Common myeloid progenitor, CD34-positive (primary cell): ENCODE results near the gene SIK2.
"Not testable (repeated sequence)": the region's sequence is repeated elsewhere in the genome, so short reads cannot be mapped to it uniquely, and the experiment has no call there.

ENCODE experiments used
- CTCF ChIA-PET: fragments of 350-600 bp; sonication (Branson Sonifier 250); formaldehyde crosslinking; loops from one replicate; lab custom pipeline; 2021; ENCODE audit warnings: antibody characterized with exemption; lab: Charles Lee
- POLR2A ChIA-PET: fragments of 350-600 bp; sonication (Branson Sonifier 250); formaldehyde crosslinking; loops from one replicate; lab custom pipeline; 2021; ENCODE audit warnings: antibody characterized with exemption; lab: Charles Lee
- DNase-seq, 3 donors: peaks; one replicate each; pipeline versions ENCODE4 v3.0.0 to v3.0.0-alpha.2; 2013
- H3K27ac ChIP-seq, 2 experiments: 1 replicate in 1 of 2; 2 replicates in 1 of 2; pipeline ENCODE4 v1.7.0; 2013; ENCODE audit warnings: inconsistent platforms in 2 of 2, low read length in 2 of 2, mild to moderate bottlenecking in 2 of 2, low read depth in 1 of 2, moderate library complexity in 1 of 2; ENCODE audit not compliant: severe bottlenecking in 2 of 2, insufficient read depth in 1 of 2, poor library complexity in 1 of 2
- H3K27me3 ChIP-seq, 5 experiments: replicated peaks in 2 of 5; 1 replicate in 3 of 5; 2 replicates in 2 of 5; pipeline versions ENCODE4 v1.6.1 to v1.7.0; 2013; ENCODE audit warnings: low read length in 4 of 5, mild to moderate bottlenecking in 2 of 5, moderate library complexity in 2 of 5, inconsistent platforms in 1 of 5; ENCODE audit not compliant: insufficient read depth in 5 of 5, control insufficient read depth in 4 of 5
- H3K36me3 ChIP-seq, 4 experiments: 1 replicate in 2 of 4; 2 replicates in 2 of 4; pipeline versions ENCODE4 v1.6.1 to v1.7.0; 2013; ENCODE audit warnings: low read length in 3 of 4, control low read depth in 1 of 4, mild to moderate bottlenecking in 1 of 4; ENCODE audit not compliant: control insufficient read depth in 4 of 4, insufficient read depth in 4 of 4
- H3K4me1 ChIP-seq, 4 experiments: 1 replicate in 3 of 4; 2 replicates in 1 of 4; pipeline versions ENCODE4 v1.6.1 to v1.7.1; 2013; ENCODE audit warnings: low read length in 3 of 4, mild to moderate bottlenecking in 3 of 4, control low read depth in 1 of 4, inconsistent platforms in 1 of 4, moderate library complexity in 1 of 4; ENCODE audit not compliant: control insufficient read depth in 4 of 4, insufficient read depth in 4 of 4; ENCODE audit errors: control extremely low read depth in 1 of 4
- H3K4me3 ChIP-seq, 7 experiments: 1 replicate in 4 of 7; 2 replicates in 3 of 7; pipeline versions ENCODE4 v1.5.1 to v1.7.0; 2013; ENCODE audit warnings: mild to moderate bottlenecking in 7 of 7, low read length in 6 of 7, moderate library complexity in 6 of 7, inconsistent platforms in 2 of 7, low read depth in 2 of 7, control low read depth in 1 of 7; ENCODE audit not compliant: insufficient read depth in 4 of 7, control insufficient read depth in 1 of 7; ENCODE audit errors: extremely low read depth in 1 of 7
- H3K9me3 ChIP-seq, 5 experiments: 1 replicate in 4 of 5; 2 replicates in 1 of 5; pipeline versions ENCODE4 v1.6.1 to v1.7.1; 2013; ENCODE audit warnings: low read length in 4 of 5, mild to moderate bottlenecking in 2 of 5, inconsistent platforms in 1 of 5, low read depth in 1 of 5, moderate library complexity in 1 of 5; ENCODE audit not compliant: control insufficient read depth in 4 of 5, insufficient read depth in 2 of 5; ENCODE audit errors: control extremely low read depth in 1 of 5
- WGBS: methylation state at CpG from one replicate; pipeline ENCODE4 v1.1.5; 2013; ENCODE audit not compliant: insufficient coverage; 5-methylcytosine and 5-hydroxymethylcytosine counted together

SIK2 gene

DNA sequence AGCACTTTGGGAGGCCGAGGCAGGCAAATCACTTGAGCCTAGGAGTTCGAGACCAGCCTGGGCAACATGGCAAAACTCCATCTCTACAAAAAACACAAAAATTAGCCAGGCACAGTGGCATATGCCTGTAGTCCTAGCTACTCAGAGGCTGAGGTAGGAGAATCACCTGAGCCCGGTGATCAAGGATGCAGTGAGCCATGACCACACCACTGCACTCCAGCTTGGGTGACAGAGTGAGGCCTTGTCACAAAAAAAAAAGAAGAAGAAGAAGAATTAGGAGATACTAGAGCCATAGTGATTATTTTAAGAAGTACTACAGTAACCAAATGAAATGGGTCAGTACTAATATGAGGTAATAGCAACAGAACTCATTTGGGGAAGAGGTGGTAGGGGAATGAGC lies 56.2 kb downstream of the SIK2 start:
- 100% methylated on average over 2 of the region's 3 CpGs for whole genome bisulfite sequencing
- POLR2A ChIA-PET, H3K4me1 ChIP-seq, H3K9me3 ChIP-seq, H3K27ac ChIP-seq, DNase-seq, H3K27me3 ChIP-seq, H3K36me3 ChIP-seq, CTCF ChIA-PET, H3K4me3 ChIP-seq: not testable (repeated sequence)

GRCh38 chr11:111659201-111660115 lies 57.2 kb downstream of the SIK2 start:
- H3K9me3 ChIP-seq = no peaks in the 10 kb centered on the region
- H3K36me3 ChIP-seq = peaks cover 0 to 7% (median 2%) of the 10 kb centered on the region in 4 experiments
- ChIA-PET POLR2A (no interaction called here), CTCF (interaction anchor here (1.0 to 1.6 kb wide), 3 partner anchors 9 to 28 kb away, joined by 3 to 4 read pairs (median 3); no protein-coding TSS in a partner anchor)
- DNase-seq = peak in 2 of 3 donors; percentile 13 to 48
- WGBS = 75% methylated on average over 7 of the region's 10 CpGs
- H3K4me1 ChIP-seq = peaks cover 0 to 13% (median 2%) of the 10 kb centered on the region in 4 experiments
- no peak overlapping the region for H3K4me3 ChIP-seq
- H3K27me3 ChIP-seq = no peaks in the 10 kb centered on the region
- H3K27ac ChIP-seq = no peak overlapping the region

GRCh38 chr11:111660822-111661221 lies 58.6 kb downstream of the SIK2 start:
- WGBS = 100% methylated on average over 1 of the region's 2 CpGs
- Histone ChIP-seq H3K9me3 (no peaks in the 10 kb centered on the region), H3K4me3 (no peak overlapping the region), H3K36me3 (peaks cover 0 to 7% (median 2%) of the 10 kb centered on the region in 4 experiments), H3K4me1 (peaks cover 0 to 13% (median 2%) of the 10 kb centered on the region in 4 experiments), H3K27me3 (no peaks in the 10 kb centered on the region), H3K27ac (no peak overlapping the region)
- no peak for DNase-seq
- ChIA-PET CTCF (interaction anchor here (1.0 kb wide), 1 partner anchor 26 kb away, joined by 3 read pairs; no protein-coding TSS in a partner anchor), POLR2A (no interaction called here)

GRCh38 chr11:111663820-111664219 lies 61.6 kb downstream of the SIK2 start:
- no peaks in the 10 kb centered on the region for H3K9me3 ChIP-seq
- peaks cover 0 to 7% (median 2%) of the 10 kb centered on the region in 4 experiments for H3K36me3 ChIP-seq
- no peak overlapping the region for H3K4me3 ChIP-seq
- no peaks in the 10 kb centered on the region for H3K27me3 ChIP-seq
- POLR2A ChIA-PET = no interaction called here
- no peak for DNase-seq
- peaks cover 0 to 13% (median 2%) of the 10 kb centered on the region in 4 experiments for H3K4me1 ChIP-seq
- CTCF ChIA-PET = no interaction called here
- H3K27ac ChIP-seq = no peak overlapping the region

DNA sequence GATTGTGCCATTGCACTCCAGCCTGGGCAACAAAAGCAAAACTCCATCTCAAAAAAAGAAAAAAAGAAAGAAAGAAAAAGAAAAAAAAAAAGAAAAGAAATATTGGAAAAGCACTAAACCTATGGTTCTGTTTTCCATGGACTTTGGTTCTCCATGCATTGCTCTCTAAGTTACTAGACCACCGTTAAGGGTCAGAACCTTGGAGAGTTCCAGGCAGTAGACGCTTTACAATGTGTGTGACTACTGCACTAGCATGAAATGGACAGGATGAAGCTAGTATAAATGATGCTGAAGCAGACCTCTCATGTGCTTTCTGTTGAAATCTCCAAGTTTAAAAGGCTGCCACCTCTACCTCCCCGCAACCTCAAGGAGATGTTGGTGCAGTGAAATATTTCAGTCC lies 63.5 kb downstream of the SIK2 start:
- peak; percentile 8 to 53 (median 45) for DNase-seq

GRCh38 chr11:111668980-111669379 lies 66.7 kb downstream of the SIK2 start:
- H3K27ac ChIP-seq = no peak overlapping the region
- no peaks in the 10 kb centered on the region for H3K9me3 ChIP-seq
- no peak for DNase-seq
- peaks cover 0 to under 1% (median 0%) of the 10 kb centered on the region in 4 experiments for H3K4me1 ChIP-seq
- CTCF ChIA-PET = interaction anchor here (0.9 kb wide), 1 partner anchor 9 kb away, joined by 4 read pairs; no protein-coding TSS in a partner anchor
- POLR2A ChIA-PET = no interaction called here
- no peak overlapping the region for H3K4me3 ChIP-seq
- H3K27me3 ChIP-seq = no peaks in the 10 kb centered on the region
- WGBS = no CpG with 5 or more reads among the region's 1 CpG
- H3K36me3 ChIP-seq = peaks cover 4 to 23% (median 15%) of the 10 kb centered on the region in 4 experiments

More for the DNA sequence above, 63.5 kb downstream of the SIK2 start:
- no peak overlapping the region for H3K4me3 ChIP-seq
- CTCF ChIA-PET = no interaction called here
- H3K9me3 ChIP-seq = no peaks in the 10 kb centered on the region
- POLR2A ChIA-PET = no interaction called here
- H3K36me3 ChIP-seq = peaks cover 0 to 7% (median 2%) of the 10 kb centered on the region in 4 experiments
- no peak overlapping the region for H3K27ac ChIP-seq
- no peaks in the 10 kb centered on the region for H3K27me3 ChIP-seq
- WGBS = 59% methylated on average over 2 of the region's 3 CpGs
- H3K4me1 ChIP-seq = peaks cover 0 to 8% (median 0%) of the 10 kb centered on the region in 4 experiments

GRCh38 chr11:111671383-111671782 lies 69.1 kb downstream of the SIK2 start:
- Histone ChIP-seq H3K27me3 (no peaks in the 10 kb centered on the region), H3K36me3 (peaks cover 4 to 34% (median 19%) of the 10 kb centered on the region in 4 experiments), H3K4me3 (no peak overlapping the region), H3K4me1 (no peaks in the 10 kb centered on the region), H3K27ac (no peak overlapping the region), H3K9me3 (no peaks in the 10 kb centered on the region)
- POLR2A ChIA-PET = no interaction called here
- 92% methylated on average over 1 of the region's 1 CpG for WGBS
- no peak for DNase-seq
- CTCF ChIA-PET = interaction anchor here (0.9 to 1.9 kb wide), 4 partner anchors 9 to 25 kb away, joined by 3 to 5 read pairs (median 3); no protein-coding TSS in a partner anchor
